ENCODE measurements around the gene AGMO. TPM values are rescaled to one million over a fixed set of nuclear protein-coding genes. Genes with fewer than 3 reads are reported as not detected.

AGMO gene
- total RNA-seq, 3 donors from 2014 or later: 1.4 to 4.3 (median 1.6) TPM

DNA sequence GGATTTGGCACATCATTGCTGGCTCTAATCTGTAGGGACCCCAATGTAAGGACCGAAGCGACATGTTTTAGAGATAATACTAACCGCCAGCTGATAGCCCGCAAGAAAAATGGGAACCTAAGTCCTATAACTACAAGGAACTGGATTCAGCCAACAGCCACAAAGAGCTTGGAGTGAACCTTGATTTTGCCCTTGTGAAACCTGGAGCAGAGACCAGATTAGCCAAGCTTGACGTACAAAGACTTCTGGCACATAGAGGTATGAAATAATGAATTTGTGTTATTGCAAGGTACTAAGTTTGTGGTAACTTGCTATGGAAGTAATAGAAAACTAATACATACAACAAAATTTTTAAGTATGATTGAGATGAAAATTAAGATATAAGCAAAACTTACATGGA is 246.9 kb downstream of the AGMO start:
- no peak for DNase-seq (ENCODE audit: low spot score in 2 of 2)
- H3K36me3 ChIP-seq: no peaks in the 10 kb centered on the region
- no peaks in the 10 kb centered on the region for H3K4me1 ChIP-seq
- intact Hi-C loops (cut with DNase I; ENCODE audit: low total_unique reads): no loop called here
- TF ChIP-seq, protein P1, sequence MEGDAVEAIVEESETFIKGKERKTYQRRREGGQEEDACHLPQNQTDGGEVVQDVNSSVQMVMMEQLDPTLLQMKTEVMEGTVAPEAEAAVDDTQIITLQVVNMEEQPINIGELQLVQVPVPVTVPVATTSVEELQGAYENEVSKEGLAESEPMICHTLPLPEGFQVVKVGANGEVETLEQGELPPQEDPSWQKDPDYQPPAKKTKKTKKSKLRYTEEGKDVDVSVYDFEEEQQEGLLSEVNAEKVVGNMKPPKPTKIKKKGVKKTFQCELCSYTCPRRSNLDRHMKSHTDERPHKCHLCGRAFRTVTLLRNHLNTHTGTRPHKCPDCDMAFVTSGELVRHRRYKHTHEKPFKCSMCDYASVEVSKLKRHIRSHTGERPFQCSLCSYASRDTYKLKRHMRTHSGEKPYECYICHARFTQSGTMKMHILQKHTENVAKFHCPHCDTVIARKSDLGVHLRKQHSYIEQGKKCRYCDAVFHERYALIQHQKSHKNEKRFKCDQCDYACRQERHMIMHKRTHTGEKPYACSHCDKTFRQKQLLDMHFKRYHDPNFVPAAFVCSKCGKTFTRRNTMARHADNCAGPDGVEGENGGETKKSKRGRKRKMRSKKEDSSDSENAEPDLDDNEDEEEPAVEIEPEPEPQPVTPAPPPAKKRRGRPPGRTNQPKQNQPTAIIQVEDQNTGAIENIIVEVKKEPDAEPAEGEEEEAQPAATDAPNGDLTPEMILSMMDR (IDR thresholded peaks at IDR 0.05): no peak
- TF ChIP-seq POLR2AphosphoS5 (IDR thresholded peaks at IDR 0.05) (no peak), POLR2A (IDR thresholded peaks at IDR 0.05) (no peak)
- H3K27ac ChIP-seq: no peak overlapping the region
- no peaks in the 10 kb centered on the region for H3K27me3 ChIP-seq
- H3K9me3 ChIP-seq: no peaks in the 10 kb centered on the region
- no peak overlapping the region for H3K4me3 ChIP-seq

DNA sequence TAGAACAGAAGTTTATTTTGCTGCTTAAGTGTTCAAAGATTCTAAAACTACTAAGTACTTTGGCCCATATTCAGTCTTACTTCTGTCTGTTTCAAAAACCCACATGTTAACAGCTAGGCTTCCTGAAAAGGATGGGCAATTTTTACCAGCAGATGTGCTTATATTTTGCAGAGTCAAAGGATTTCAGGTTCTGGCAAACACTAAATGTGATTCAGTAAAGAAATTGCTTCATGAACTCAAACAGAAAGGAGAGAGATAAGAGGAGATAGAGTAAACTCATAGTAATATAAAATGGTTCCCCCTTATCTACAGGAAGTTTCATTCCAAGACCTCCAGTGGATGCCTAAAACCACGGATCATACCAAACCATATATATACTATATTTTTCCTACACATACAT is 248.5 kb downstream of the AGMO start:
- H3K27ac ChIP-seq: no peak overlapping the region
- DNase-seq (ENCODE audit: low spot score in 2 of 2): no peak
- no peaks in the 10 kb centered on the region for H3K27me3 ChIP-seq
- TF ChIP-seq POLR2AphosphoS5 (IDR thresholded peaks at IDR 0.05): no peak
- TF ChIP-seq, protein P1 (IDR thresholded peaks at IDR 0.05): no peak
- TF ChIP-seq POLR2A (IDR thresholded peaks at IDR 0.05): no peak
- no peak overlapping the region for H3K4me3 ChIP-seq
- H3K4me1 ChIP-seq: no peaks in the 10 kb centered on the region
- H3K9me3 ChIP-seq: no peaks in the 10 kb centered on the region
- H3K36me3 ChIP-seq: no peaks in the 10 kb centered on the region
- intact Hi-C loops (cut with DNase I; ENCODE audit: low total_unique reads): no loop called here

DNA sequence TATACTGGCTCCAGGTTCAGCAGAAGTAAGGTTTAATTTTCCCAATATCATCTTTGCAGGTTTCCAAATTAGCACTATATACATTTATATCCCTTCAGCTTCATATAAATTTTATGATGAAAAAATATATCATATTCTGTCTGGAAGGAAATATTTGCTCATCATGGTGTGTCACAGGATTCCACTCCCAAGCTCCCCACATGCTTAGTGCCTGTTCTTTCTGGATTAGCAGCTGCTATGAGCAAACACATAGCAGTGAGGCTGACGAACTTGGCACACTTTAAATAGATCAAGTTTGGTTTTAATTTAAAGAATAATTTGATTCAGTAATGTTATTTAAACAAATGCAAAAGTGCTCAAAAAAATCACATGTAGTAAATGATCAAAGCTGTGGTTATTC is 251.9 kb downstream of the AGMO start:
- no peaks in the 10 kb centered on the region for H3K36me3 ChIP-seq
- no peak for DNase-seq (ENCODE audit: low spot score in 2 of 2)
- TF ChIP-seq POLR2A (IDR thresholded peaks at IDR 0.05) (no peak), POLR2AphosphoS5 (IDR thresholded peaks at IDR 0.05) (no peak)
- TF ChIP-seq, protein P1 (IDR thresholded peaks at IDR 0.05): no peak
- no peaks in the 10 kb centered on the region for H3K4me1 ChIP-seq
- no peaks in the 10 kb centered on the region for H3K9me3 ChIP-seq
- H3K27me3 ChIP-seq: no peaks in the 10 kb centered on the region
- H3K4me3 ChIP-seq: no peak overlapping the region
- intact Hi-C loops (cut with DNase I; ENCODE audit: low total_unique reads): no loop called here
- H3K27ac ChIP-seq: no peak overlapping the region

- H3K36me3 ChIP-seq: no peaks in the 10 kb centered on the region
- no peaks in the 10 kb centered on the region for H3K4me1 ChIP-seq
- no peak for DNase-seq (ENCODE audit: low spot score in 2 of 2)
- H3K9me3 ChIP-seq: no peaks in the 10 kb centered on the region
- H3K4me3 ChIP-seq: no peak overlapping the region
- no peak overlapping the region for H3K27ac ChIP-seq
- intact Hi-C loops (cut with DNase I; ENCODE audit: low total_unique reads): no loop called here
- H3K27me3 ChIP-seq: no peaks in the 10 kb centered on the region
- TF ChIP-seq POLR2AphosphoS5 (IDR thresholded peaks at IDR 0.05) (no peak), POLR2A (IDR thresholded peaks at IDR 0.05) (no peak)
- TF ChIP-seq, protein P1 (IDR thresholded peaks at IDR 0.05): no peak
Observed at GRCh38 chr7:15308821-15309220, 253.0 kb downstream of the AGMO start.

DNA sequence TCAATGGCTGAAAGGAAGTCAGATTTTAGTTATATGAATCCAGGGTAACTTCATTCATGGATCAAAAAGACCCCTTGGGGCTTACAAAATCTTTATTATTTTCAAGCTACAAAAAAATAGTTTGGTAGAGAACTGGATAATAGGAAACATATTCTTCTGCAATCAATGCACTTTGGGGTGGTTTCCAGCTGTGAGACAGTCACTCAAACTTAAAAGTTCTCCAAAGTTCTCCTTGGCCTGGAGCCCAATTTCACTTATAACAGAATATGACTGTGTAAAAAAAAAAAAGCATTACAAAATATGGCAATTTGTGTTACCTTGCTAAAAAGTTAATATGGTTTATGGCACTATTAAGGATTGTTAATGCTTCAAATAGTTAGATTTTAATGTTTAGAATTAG is 255.5 kb downstream of the AGMO start:
- no peak overlapping the region for H3K27ac ChIP-seq
- H3K36me3 ChIP-seq: no peaks in the 10 kb centered on the region
- no peaks in the 10 kb centered on the region for H3K9me3 ChIP-seq
- no peak overlapping the region for H3K4me3 ChIP-seq
- no peaks in the 10 kb centered on the region for H3K27me3 ChIP-seq
- DNase-seq (ENCODE audit: low spot score in 2 of 2): no peak
- intact Hi-C loops (cut with DNase I; ENCODE audit: low total_unique reads): no loop called here
- H3K4me1 ChIP-seq: no peaks in the 10 kb centered on the region
- TF ChIP-seq, protein P1 (IDR thresholded peaks at IDR 0.05): no peak
- TF ChIP-seq POLR2AphosphoS5 (IDR thresholded peaks at IDR 0.05) (no peak), POLR2A (IDR thresholded peaks at IDR 0.05) (no peak)

All from breast epithelium (tissue), 4 donors.